K562 (cell line): ENCODE results near the gene AGO3. TPM values are rescaled to one million over a fixed set of nuclear protein-coding genes. Genes with fewer than 3 reads are reported as not detected.

Experiments
- NRF1 ChIP-seq, 2 experiments: fragments of 450-650 bp; IDR thresholded peaks in 1 of 2; conservative IDR thresholded peaks in 1 of 2; 2 replicates each; pipeline ENCODE4 v1.6.1; 2014; ENCODE audit warnings: mild to moderate bottlenecking in 2 of 2
- RBM15 ChIP-seq: fragments of 200-400 bp; formaldehyde crosslinking; IDR thresholded peaks from 2 replicates; pipeline ENCODE4 v1.6.1; 2018; ENCODE audit warnings: mild to moderate bottlenecking, low read length, moderate library complexity; ENCODE audit not compliant: insufficient read depth
- SRSF9 ChIP-seq: fragments of 200-400 bp; formaldehyde crosslinking; IDR thresholded peaks from 2 replicates; pipeline ENCODE4 v1.6.1; 2017; ENCODE audit warnings: low read depth, low read length, borderline replicate concordance
- ZBTB11 ChIP-seq, 3 experiments: fragments of 200-800 bp in 1 of 3; fragments of 250-450 bp in 1 of 3; fragments of 450-650 bp in 1 of 3; sonication (Bioruptor Pico) in 1 of 3; sonication (Bioruptor generic) in 1 of 3; formaldehyde crosslinking in 1 of 3; IDR thresholded peaks; 2 replicates each; pipeline versions ENCODE4 v1.6.1 to v1.8.0; 2016 to 2022; ENCODE audit warnings: mild to moderate bottlenecking in 2 of 3, missing genetic modification characterization in 2 of 3, missing compliant biosample characterization in 1 of 3, moderate library complexity in 1 of 3
- ZNF280B ChIP-seq: fragments of 250-450 bp; sonication (Bioruptor Pico); IDR thresholded peaks from 2 replicates; pipeline ENCODE4 v1.5.1; 2021; ENCODE audit warnings: mild to moderate bottlenecking
- ZNF436 ChIP-seq: fragments of 250-450, 450-650 bp; sonication (Bioruptor Pico); formaldehyde crosslinking; IDR thresholded peaks from 2 replicates; pipeline ENCODE4 v1.7.0; 2020; ENCODE audit warnings: mild to moderate bottlenecking
- polyA plus RNA-seq, 8 experiments: library from polyadenylated mRNA; depleted of rRNA in 4 of 8; stranded (reverse) in 5 of 8; unstranded in 3 of 8; fragments of >200 nt; fragmentation: Nextera tagmentation in 2 of 8; fragmentation: Illumina TruSeq in 1 of 8; extraction: Ambion mirVana in 2 of 8; extraction: Trizol in 1 of 8; gene quantifications; 2 replicates each; pipeline versions ENCODE4 v1.2.1 to v1.2.3, GENCODE V29; 2011 to 2014; ENCODE audit warnings: inconsistent platforms in 1 of 8, missing spikeins in 1 of 8
- total RNA-seq, 7 experiments: library from RNA; depleted of rRNA in 6 of 7; stranded (reverse); fragments of >200 nt in 6 of 7; fragmentation: Illumina TruSeq in 2 of 7; extraction: Trizol in 2 of 7; gene quantifications; 2 replicates each; pipeline versions ENCODE4 v1.2.1 to v1.2.3, GENCODE V29; 2011 to 2021; ENCODE audit warnings: low replicate concordance in 1 of 7

Gene AGO3
- total and polyA plus RNA-seq, 9 of the 15 experiments (the other 6 are each of a cell fraction or from before 2014, with no cell fraction given): 4.5 to 41.5 (median 22.7) TPM

- TF ChIP-seq ZBTB11 (CRISPR knock-in tag; IDR thresholded peaks at IDR 0.05) (0 out of 6 replicates have a peak, but pooled peaks of 1 of the 3 experiments have one; percentile 0), NRF1 (conservative IDR thresholded peaks at IDR 0.05 in 1 of 2, IDR thresholded peaks at IDR 0.05 in 1 of 2) (no peak), ZNF280B (CRISPR knock-in tag) (no peak), SRSF9 (no peak), ZNF436 (CRISPR knock-in tag) (no peak), RBM15 (no peak)
- TF ChIP-seq, all 486 proteins: peak for 3
Observed at GRCh38 chr1:35894656-35895055, 36.2 kb upstream of the AGO3 start (continued).
